ENCODE measurements around the gene GRIN2D. TPM values are rescaled to one million over a fixed set of nuclear protein-coding genes. Genes with fewer than 3 reads are reported as not detected.
A peak's percentile ranks its signal among the peaks of the same experiment; 100 is the strongest.

GRIN2D gene
- total and polyA plus RNA-seq, 2 of the 8 experiments (the other 6 are each of a cell fraction or from before 2014, with no cell fraction given): 2.2 to 12.4 TPM

- no peak overlapping the region for H2BK5ac ChIP-seq (ENCODE audit: low read depth, low read length)
- H3K36me3 ChIP-seq (ENCODE audit: control insufficient read depth in 2 of 4, insufficient read depth in 4 of 4, low read length in 3 of 4): no peaks in the 10 kb centered on the region
- no peaks in the 10 kb centered on the region for H4K20me1 ChIP-seq (replicated peaks in 1 of 2; ENCODE audit: control insufficient read depth in 1 of 2, insufficient read depth in 2 of 2, low read length in 2 of 2)
- no peak overlapping the region for H3K9ac ChIP-seq (replicated peaks in 1 of 4; ENCODE audit: extremely low read depth in 1 of 4, low read depth in 3 of 4, low read length in 3 of 4)
- H2AK5ac ChIP-seq (ENCODE audit: low read depth, low read length): no peak overlapping the region
- 90% methylated on average over 14 of the region's 15 CpGs; no CpG with 5 or more reads in 1 of the 2 experiments for WGBS, 2 experiments (ENCODE audit: extremely low coverage in 1 of 2, insufficient coverage in 1 of 2, insufficient read length in 1 of 2, insufficient replicate concordance in 2 of 2, low coverage in 1 of 2, low lambda C conversion rate in 2 of 2, missing lambda C conversion rate in 1 of 2)
- no peak overlapping the region for H3K4me2 ChIP-seq (ENCODE audit: insufficient read depth in 1 of 2, low read depth in 2 of 2, low read length in 2 of 2)
- POLR2A ChIA-PET (ENCODE audit: partially characterized antibody): interaction anchor here (1.3 to 1.5 kb wide), 2 partner anchors 9 to 40 kb away, joined by 3 to 10 read pairs; partner anchors contain the start of genes SYNGR4 and TMEM143
- H3K23me2 ChIP-seq (ENCODE audit: low read depth, low read length): no peaks in the 10 kb centered on the region
- H3K27ac ChIP-seq (ENCODE audit: low read depth, low read length): no peak overlapping the region
- H3K14ac ChIP-seq (ENCODE audit: insufficient read length): no peak overlapping the region
- H3K4me3 ChIP-seq (ENCODE audit: extremely low read depth in 1 of 4, insufficient read depth in 2 of 4, low read depth in 3 of 4, low read length in 4 of 4): no peak overlapping the region
- CTCF ChIA-PET (ENCODE audit: partially characterized antibody): interaction anchor here (0.6 to 2.1 kb wide), 5 partner anchors 8 to 46 kb away, joined by 3 to 5 read pairs (median 3); partner anchors contain the start of gene KDELR1
- no peak overlapping the region for H2BK12ac ChIP-seq (ENCODE audit: low read depth, low read length)
- H3K79me1 ChIP-seq (ENCODE audit: low read depth, low read length): no peaks in the 10 kb centered on the region
- no peak overlapping the region for H3K56ac ChIP-seq (replicated peaks; ENCODE audit: insufficient read length, low read depth, low read length)
- 0 out of 2 replicates have a peak overlapping the region, but pooled peaks have one; percentile 57 for H4K8ac ChIP-seq (ENCODE audit: extremely low read depth, insufficient read depth, low read length)
- no peaks in the 10 kb centered on the region for H3K79me2 ChIP-seq (ENCODE audit: control insufficient read depth in 1 of 2, insufficient read depth in 2 of 2, low read length in 2 of 2)
- no peaks in the 10 kb centered on the region for H3K4me1 ChIP-seq (replicated peaks in 1 of 4; ENCODE audit: control insufficient read depth in 3 of 4, insufficient read depth in 4 of 4, low read length in 3 of 4)
- H4K91ac ChIP-seq (replicated peaks; ENCODE audit: insufficient read length, low read length): no peak overlapping the region
- no peak overlapping the region for H2BK20ac ChIP-seq (ENCODE audit: low read length)
- FAIRE-seq (no peak), DNase-seq (ENCODE audit: low read depth in 1 of 2, low spot score in 2 of 2) (no peak)
- no peaks in the 10 kb centered on the region for H3K27me3 ChIP-seq (replicated peaks in 1 of 4; ENCODE audit: control insufficient read depth in 3 of 4, extremely low read depth in 1 of 4, insufficient read depth in 3 of 4, low read length in 3 of 4)
- no peak overlapping the region for H2BK15ac ChIP-seq (ENCODE audit: low read length)
- no peak overlapping the region for H4K5ac ChIP-seq (ENCODE audit: insufficient read length, low read depth, low read length)
- H3K4ac ChIP-seq (replicated peaks; ENCODE audit: insufficient read length, low read depth, low read length): no peak overlapping the region
- H3K9me3 ChIP-seq (ENCODE audit: insufficient read depth in 2 of 2, low read depth in 1 of 2, low read length in 1 of 2): no peaks in the 10 kb centered on the region
- no peak overlapping the region for H2BK120ac ChIP-seq (replicated peaks; ENCODE audit: low read depth, low read length)
- H3K23ac ChIP-seq (ENCODE audit: insufficient read length): no peak overlapping the region
- H2AFZ ChIP-seq (ENCODE audit: low read length): no peak overlapping the region
- H3K18ac ChIP-seq (ENCODE audit: extremely low read depth, low read length): no peak overlapping the region
- TF ChIP-seq SUZ12 (IDR thresholded peaks at IDR 0.05; ENCODE audit: low read length) (no peak), NANOG (IDR thresholded peaks at IDR 0.05; ENCODE audit: insufficient read depth, low read depth, low read length, poor library complexity, severe bottlenecking) (no peak), EP300 (IDR thresholded peaks at IDR 0.05; ENCODE audit: borderline replicate concordance in 1 of 2, low read depth in 2 of 2, low read length in 2 of 2) (no peak), TCF12 (IDR thresholded peaks at IDR 0.05; ENCODE audit: low read depth, low read length) (no peak)
These were observed 39.0 kb upstream of the GRIN2D start for GRCh38 chr19:48354332-48354992.

All from H1 (cell line).